HFFc6 (cell line): ENCODE measurements around the gene PTPN6. TPM values are rescaled to one million over a fixed set of nuclear protein-coding genes. Genes with fewer than 3 reads are reported as not detected.
A peak's percentile ranks its signal among the peaks of the same experiment; 100 is the strongest.

Source experiments
- DNase-seq: peaks from one replicate; pipeline ENCODE4 v3.0.0-alpha.2; 2018
- H3K27ac Mint-ChIP-seq: 2 replicates; pipeline ENCODE4 v1.8.0; 2020; ENCODE audit warnings: mild to moderate bottlenecking, mixed read lengths
- H3K27me3 Mint-ChIP-seq: 2 replicates; pipeline ENCODE4 v1.8.0; 2021; ENCODE audit warnings: mild to moderate bottlenecking, moderate library complexity, mixed read lengths; ENCODE audit not compliant: insufficient read depth
- H3K36me3 Mint-ChIP-seq: 2 replicates; pipeline ENCODE4 v1.8.0; 2021; ENCODE audit warnings: low read depth, mixed read lengths
- H3K4me1 Mint-ChIP-seq: 2 replicates; pipeline ENCODE4 v1.8.0; 2020; ENCODE audit warnings: low read depth, mixed read lengths
- H3K4me3 Mint-ChIP-seq: 2 replicates; pipeline ENCODE4 v1.8.0; 2020; ENCODE audit warnings: mild to moderate bottlenecking, moderate library complexity, mixed read lengths
- H3K9me3 Mint-ChIP-seq: 2 replicates; pipeline ENCODE4 v1.8.0; 2020; ENCODE audit warnings: mild to moderate bottlenecking, mixed read lengths
- CTCF ChIP-seq: fragments of 200-600 bp; sonication (generic); IDR thresholded peaks from 2 replicates; pipeline ENCODE4 v1.5.0; 2021; ENCODE audit warnings: antibody characterized with exemption, mild to moderate bottlenecking
- total RNA-seq, 6 experiments: library from RNA; stranded (reverse); fragmentation: NEBNext Ultra II Directional; extraction: Animal tissue kit (Norgen Biotek cat#: 25700); gene quantifications; 2 replicates in 1 of 6; 3 replicates in 5 of 6; pipeline ENCODE4 v1.2.3, GENCODE V29; 2021

Gene PTPN6
- total RNA-seq, 6 experiments from 2014 or later, result not detected

DNA sequence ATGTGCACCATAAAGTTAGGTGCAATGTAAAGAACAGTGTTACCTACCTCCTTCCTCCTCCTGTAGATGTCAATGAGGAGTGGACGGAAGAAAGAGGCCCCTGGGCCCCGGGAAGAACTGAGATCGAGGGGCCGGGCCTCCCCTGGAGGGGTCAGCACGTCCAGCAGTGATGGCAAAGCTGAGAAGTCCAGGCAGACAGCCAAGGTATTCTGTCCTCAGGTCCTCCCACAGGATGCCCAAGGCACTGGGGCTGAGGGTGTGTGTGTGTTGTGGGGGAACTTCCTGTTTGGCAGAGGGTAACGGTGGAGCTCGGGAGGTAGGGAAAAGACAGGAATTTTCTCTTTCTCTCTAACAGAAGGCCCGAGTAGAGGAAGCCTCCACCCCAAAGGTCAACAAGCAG is 17.0 kb upstream of the PTPN6 start:
- no peak for TF ChIP-seq CTCF
- Mint-ChIP-seq H3K4me1 (peaks cover 74% of the 10 kb centered on the region), H3K27ac (peak overlapping the region; percentile 86), H3K4me3 (peak overlapping the region; percentile 27), H3K9me3 (no peaks in the 10 kb centered on the region), H3K36me3 (peaks cover 47% of the 10 kb centered on the region), H3K27me3 (peaks cover 3% of the 10 kb centered on the region; the same call in 1 of the 2 replicates)
- peak; percentile 23 for DNase-seq

DNA sequence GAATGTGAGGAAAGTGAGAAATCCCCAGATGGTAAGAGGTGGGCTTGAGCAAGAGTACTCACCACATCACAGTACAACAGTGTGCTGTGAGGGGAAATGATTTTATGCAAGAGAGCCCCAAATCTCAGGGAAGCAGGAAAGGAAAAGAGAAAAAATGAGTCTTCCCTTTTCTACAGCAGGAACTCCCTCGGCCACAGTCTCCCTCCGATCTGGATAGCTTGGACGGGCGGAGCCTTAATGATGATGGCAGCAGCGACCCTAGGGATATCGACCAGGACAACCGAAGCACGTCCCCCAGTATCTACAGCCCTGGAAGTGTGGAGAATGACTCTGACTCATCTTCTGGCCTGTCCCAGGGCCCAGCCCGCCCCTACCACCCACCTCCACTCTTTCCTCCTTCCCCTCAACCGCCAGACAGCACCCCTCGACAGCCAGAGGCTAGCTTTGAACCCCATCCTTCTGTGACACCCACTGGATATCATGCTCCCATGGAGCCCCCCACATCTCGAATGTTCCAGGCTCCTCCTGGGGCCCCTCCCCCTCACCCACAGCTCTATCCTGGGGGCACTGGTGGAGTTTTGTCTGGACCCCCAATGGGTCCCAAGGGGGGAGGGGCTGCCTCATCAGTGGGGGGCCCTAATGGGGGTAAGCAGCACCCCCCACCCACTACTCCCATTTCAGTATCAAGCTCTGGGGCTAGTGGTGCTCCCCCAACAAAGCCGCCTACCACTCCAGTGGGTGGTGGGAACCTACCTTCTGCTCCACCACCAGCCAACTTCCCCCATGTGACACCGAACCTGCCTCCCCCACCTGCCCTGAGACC is 15.6 kb upstream of the PTPN6 start:
- H3K27ac Mint-ChIP-seq, result peak overlapping the region; percentile 86
- no peaks in the 10 kb centered on the region for H3K9me3 Mint-ChIP-seq
- no peak for DNase-seq
- no peak for TF ChIP-seq CTCF
- H3K4me1 Mint-ChIP-seq, result peaks cover 64% of the 10 kb centered on the region
- peaks cover 46% of the 10 kb centered on the region for H3K36me3 Mint-ChIP-seq
- no peak overlapping the region; the same call in 1 of the 2 replicates for H3K4me3 Mint-ChIP-seq
- H3K27me3 Mint-ChIP-seq, result peaks cover 10% of the 10 kb centered on the region

DNA sequence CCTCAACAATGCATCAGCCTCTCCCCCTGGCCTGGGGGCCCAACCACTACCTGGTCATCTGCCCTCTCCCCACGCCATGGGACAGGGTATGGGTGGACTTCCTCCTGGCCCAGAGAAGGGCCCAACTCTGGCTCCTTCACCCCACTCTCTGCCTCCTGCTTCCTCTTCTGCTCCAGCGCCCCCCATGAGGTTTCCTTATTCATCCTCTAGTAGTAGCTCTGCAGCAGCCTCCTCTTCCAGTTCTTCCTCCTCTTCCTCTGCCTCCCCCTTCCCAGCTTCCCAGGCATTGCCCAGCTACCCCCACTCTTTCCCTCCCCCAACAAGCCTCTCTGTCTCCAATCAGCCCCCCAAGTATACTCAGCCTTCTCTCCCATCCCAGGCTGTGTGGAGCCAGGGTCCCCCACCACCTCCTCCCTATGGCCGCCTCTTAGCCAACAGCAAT is 14.9 kb upstream of the PTPN6 start:
- H3K4me1 Mint-ChIP-seq, result peaks cover 58% of the 10 kb centered on the region

GRCh38 chr12:6936636-6937480 is 14.3 kb upstream of the PTPN6 start:
- Mint-ChIP-seq H3K9me3 (no peaks in the 10 kb centered on the region), H3K4me3 (peak overlapping the region; percentile 65; the same call in 1 of the 2 replicates), H3K27me3 (peaks cover 10% of the 10 kb centered on the region), H3K4me1 (peaks cover 55% of the 10 kb centered on the region), H3K27ac (peak overlapping the region; percentile 82), H3K36me3 (peaks cover 48% of the 10 kb centered on the region)
- no peak for TF ChIP-seq CTCF
- DNase-seq, result no peak

More for the DNA sequence above, 14.9 kb upstream of the PTPN6 start:
- no peak for DNase-seq
- peak overlapping the region; percentile 82 for H3K27ac Mint-ChIP-seq
- H3K27me3 Mint-ChIP-seq, result peaks cover 10% of the 10 kb centered on the region
- H3K36me3 Mint-ChIP-seq, result peaks cover 48% of the 10 kb centered on the region
- 0 out of 2 replicates have a peak overlapping the region, but pooled peaks have one; percentile 28 for H3K4me3 Mint-ChIP-seq
- H3K9me3 Mint-ChIP-seq, result no peaks in the 10 kb centered on the region
- TF ChIP-seq CTCF, result no peak

DNA sequence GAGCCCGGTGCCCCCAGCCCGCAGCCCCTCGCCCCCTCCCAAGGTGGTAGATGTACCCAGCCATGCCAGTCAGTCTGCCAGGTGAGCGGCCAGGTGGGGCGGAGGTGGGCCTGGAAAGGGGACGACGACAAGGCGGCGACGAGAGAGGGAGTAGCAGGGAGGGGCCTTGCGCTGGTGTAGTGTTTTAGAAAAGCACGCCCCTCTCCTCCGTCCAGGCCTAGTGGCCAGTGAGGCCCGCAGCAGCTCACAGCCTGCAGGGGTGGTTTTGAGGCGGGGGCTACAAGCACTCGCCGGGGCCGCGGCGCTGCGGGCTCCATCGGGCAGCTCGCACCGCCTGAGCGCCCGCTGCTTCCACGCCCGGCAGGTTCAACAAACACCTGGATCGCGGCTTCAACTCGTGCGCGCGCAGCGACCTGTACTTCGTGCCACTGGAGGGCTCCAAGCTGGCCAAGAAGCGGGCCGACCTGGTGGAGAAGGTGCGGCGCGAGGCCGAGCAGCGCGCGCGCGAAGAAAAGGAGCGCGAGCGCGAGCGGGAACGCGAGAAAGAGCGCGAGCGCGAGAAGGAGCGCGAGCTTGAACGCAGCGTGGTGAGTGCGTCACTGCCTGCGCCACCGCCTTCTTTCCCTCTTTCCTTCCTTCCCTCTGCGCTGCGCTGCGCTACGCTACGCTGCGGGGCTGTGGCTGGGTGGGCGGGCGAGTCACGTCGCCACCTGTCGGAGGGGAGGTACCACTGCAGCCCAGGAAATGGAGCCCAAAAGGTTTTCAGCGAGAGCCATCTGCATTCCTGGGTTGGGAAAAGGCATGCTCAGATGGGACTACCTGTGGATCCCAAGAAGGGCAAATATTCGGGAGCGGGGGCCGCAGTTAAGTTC is 13.4 kb upstream of the PTPN6 start:
- Mint-ChIP-seq H3K27me3 (peaks cover 10% of the 10 kb centered on the region), H3K4me1 (peaks cover 55% of the 10 kb centered on the region), H3K9me3 (no peaks in the 10 kb centered on the region), H3K27ac (peak overlapping the region; percentile 84), H3K4me3 (peak overlapping the region; percentile 65), H3K36me3 (peaks cover 53% of the 10 kb centered on the region)
- peak; percentile 95 for TF ChIP-seq CTCF
- peak; percentile 90 for DNase-seq
